Measurements from ENCODE around the gene SEC24D.
A peak's percentile ranks its signal among the peaks of the same experiment; 100 is the strongest.

SEC24D gene

DNA sequence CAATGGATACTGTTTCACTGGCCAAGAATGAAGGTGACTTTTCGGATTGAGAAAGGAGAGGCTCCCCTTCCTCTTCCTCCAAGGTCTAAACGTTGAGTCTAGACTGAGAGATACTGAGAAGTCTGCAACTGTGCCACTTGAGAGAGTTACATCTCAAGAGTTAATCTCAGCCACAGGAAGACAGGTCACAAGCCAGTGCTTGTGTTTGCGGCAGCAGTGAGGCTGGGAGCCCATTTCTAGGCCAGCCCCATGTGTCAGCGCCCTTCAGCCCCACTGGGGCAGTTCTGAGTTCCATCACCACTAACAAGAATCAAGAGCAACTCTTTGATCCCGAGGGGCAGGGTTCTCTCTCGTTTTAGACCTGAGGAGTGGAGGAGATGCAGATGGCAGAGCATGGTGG is 7.3 kb upstream of the SEC24D start:
- no peak for DNase-seq (ENCODE audit: low read depth in 4 of 4, low spot score in 1 of 4)

DNA sequence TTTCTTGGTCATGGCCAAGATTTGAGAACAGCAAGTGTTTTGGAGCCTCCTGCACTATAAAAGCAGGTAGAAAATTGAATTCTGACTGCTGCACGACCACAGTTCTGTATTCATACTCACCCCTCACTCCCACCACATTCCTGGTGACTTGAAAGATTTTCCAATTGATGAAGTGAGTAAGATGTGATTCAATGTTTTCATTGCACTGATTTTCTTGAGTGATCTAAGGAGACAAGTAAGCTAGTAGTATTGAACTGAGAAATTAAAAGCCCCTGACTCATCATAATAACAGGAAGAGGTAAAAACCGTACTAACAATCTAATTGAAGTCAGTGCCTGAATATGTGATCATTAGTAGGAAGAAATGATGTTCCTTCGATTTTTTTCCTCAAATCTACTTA is 6.1 kb upstream of the SEC24D start:
- no peak for DNase-seq (ENCODE audit: low read depth in 4 of 4, low spot score in 1 of 4)

DNA sequence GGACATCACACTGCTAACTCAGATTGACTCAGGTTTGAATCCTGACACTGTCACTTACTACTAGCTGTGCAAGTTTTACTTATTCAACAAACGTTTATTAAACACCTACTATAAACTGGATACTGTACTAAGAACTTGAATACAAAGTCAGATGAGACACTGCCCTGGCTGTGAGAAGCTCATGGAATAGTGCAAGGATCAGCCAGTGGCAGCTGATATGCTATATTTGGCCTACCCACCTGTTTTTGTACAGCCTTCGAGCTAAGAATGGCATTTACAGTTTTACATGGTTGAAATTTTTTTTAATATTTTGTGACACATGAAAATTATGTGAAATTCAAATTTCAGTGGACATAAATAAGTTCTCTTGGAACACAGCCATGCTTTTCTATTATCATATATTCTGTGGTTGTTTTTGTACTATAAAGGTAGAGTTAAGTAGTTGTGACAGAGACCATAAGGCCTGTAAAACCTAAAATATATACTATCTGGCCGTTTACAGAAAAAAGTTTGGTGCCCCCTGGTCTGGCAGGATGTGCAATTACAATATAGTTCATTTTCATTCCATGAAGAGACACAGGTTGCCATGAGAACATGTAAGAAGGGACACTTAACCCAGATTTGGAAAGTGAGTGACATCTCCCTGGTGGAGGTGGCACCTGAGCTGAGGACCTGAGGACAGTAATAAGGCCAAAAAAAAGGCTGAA is 3.4 kb upstream of the SEC24D start:
- no peak for DNase-seq (ENCODE audit: low read depth in 4 of 4, low spot score in 1 of 4)

DNA sequence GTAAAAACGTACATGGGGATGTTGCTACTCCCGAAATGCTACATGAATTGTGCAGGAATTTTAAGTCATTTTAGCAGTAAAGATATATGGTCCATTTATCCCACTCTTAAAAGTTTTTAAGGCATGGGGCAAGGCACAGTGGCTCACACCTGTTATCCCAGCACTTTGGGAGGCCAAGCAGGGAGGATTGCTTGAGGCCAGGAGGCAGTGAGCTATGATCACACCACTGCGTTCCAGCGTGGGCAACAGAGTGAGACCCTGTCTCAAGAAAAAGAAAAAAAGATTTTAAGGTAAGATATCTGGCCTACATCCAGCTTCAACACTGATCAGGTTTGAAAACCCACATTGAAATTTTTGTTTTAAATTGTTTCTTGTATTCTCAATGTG is 1.2 kb upstream of the SEC24D start:
- DNase-seq (ENCODE audit: low read depth in 4 of 4, low spot score in 1 of 4) = no peak

DNA sequence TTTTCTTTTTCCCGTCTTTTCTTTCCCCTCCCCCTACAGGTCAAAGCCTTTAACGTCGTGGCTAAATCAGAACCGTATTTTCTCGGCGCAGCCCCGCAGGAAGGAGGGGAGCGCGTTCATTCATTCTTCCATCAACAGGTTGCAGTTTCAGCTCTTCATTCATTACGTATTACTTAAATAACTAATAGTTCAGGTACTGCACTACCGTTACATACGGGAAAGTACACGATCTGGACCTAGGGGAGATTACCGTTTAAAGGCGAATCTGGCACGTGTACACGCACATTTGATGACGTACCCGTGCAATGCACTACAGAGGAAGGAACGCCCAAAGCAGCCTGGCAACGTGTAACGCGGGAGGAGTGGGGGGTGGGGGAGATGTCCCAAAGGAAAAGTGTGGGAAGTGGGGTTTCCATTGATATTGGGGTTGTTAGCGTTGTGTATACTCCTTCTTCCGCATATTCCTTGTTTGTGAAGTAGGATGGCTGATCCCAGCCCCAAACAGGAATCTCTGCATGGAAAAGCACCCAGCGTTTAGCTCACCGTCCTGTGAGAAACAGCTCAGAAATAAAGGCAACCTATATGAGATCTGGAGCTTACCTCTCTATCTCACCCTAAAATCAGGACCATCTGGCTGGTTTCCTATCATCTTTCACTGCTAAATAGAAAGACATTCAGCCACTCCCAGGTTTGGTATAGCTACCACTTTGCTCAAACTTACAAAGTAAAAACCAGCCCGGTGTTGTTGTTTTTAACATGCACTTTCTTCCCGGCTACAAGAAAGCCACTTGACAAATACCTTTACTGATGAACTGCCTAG is 585 bp upstream of the SEC24D start:
- peak in 3 of 4 experiments; percentile 14 to 37 (median 33) for DNase-seq (ENCODE audit: low read depth in 4 of 4, low spot score in 1 of 4)

DNA sequence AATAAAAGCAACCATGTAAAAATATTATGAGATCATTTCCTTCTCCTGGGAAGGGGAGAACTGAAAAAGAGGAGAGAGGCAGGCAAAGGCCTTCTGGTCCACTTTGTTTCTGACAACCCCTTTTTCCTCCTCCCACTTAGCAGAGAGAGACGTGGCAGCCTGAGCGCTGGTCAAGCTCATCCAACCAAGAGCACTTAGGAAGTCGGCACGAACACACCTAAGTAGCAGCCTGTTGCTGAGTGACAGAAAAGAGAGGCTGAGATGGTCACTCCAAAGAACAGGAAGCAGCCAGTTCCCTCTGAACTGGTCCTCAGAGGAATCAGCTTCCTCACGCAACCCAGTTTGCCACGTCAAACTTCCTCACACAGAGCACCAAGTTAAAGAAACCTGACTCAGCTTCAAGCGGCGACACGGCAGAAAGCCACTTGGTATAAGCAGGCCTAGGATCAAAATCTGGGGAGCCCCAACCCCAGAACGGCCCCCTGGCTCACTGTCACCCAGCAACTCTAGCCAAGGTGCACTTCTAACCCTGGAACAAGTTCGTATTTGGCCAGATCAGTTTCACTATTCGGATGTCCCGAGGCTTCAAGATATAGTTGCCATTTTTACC is 861 bp downstream of the SEC24D start:
- peak in 2 of 4 experiments; percentile 20 to 25 for DNase-seq (ENCODE audit: low read depth in 4 of 4, low spot score in 1 of 4)

DNA sequence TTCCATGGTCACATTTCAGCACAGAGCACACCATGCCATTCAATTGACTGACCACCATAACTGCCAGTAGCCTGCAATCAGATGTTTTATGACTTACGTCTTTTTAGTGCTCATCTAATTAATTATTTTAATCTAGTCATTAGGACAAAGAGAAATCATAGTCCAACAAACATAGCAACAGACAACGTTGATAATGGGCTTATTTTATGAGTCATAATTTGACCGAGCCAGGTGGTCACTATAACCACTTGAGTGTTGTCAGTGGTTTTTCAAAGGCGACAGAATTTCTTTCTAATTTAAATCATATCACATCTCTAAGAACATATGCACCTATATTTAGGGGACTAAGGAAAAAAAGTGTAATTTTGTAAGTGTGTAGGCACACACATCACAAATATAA is 1.9 kb downstream of the SEC24D start:
- DNase-seq (ENCODE audit: low read depth in 4 of 4, low spot score in 1 of 4) = no peak

DNA sequence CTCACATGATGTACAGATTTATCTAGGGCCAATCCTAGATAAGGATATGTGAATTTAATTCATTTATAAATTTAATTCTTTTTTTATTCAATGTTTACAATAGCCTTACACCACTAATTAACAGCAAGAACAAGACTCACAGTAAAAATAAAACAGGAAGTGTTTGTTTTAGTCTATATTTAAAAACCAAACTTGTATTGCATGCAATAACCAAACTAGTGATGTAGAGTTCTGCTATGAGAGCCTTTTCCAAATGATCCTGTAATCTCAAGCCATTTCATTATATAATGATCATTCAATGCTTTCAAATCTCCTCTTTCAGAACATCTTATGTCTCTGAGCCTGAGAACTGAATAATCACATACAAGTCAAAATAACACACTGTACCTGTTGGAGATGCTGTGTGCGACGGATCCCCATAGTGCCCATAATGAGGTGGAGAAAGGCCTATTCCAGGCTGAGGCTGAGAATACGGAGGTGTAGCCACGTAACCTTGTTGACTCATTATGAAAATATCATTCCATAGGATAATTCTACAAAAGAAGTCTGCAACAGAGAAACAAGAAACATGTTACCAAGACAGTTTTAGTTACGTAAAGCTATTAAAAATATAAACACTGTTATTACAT is 2.6 kb downstream of the SEC24D start:
- DNase-seq (ENCODE audit: low read depth in 4 of 4, low spot score in 1 of 4) = no peak

DNA sequence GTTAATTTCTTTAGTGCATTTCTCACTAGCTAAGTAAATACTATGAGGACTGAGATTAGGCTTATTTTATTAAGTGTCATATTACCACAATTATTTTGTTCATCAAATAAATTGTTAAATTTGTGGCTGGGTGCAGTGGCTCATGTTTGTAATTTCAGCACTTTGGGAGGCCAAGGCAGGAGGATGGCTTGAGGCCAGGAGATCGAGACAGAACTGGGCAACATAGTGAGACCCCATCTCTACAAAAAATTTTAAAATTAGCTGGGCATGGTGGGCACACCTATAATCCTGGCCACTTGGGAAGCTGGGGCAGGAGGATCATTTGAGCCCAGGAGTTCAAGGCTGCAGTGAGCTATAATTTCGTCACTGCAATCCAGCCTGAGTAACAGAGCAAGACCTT is 6.8 kb downstream of the SEC24D start:
- DNase-seq (ENCODE audit: low read depth in 4 of 4, low spot score in 1 of 4) = no peak

DNA sequence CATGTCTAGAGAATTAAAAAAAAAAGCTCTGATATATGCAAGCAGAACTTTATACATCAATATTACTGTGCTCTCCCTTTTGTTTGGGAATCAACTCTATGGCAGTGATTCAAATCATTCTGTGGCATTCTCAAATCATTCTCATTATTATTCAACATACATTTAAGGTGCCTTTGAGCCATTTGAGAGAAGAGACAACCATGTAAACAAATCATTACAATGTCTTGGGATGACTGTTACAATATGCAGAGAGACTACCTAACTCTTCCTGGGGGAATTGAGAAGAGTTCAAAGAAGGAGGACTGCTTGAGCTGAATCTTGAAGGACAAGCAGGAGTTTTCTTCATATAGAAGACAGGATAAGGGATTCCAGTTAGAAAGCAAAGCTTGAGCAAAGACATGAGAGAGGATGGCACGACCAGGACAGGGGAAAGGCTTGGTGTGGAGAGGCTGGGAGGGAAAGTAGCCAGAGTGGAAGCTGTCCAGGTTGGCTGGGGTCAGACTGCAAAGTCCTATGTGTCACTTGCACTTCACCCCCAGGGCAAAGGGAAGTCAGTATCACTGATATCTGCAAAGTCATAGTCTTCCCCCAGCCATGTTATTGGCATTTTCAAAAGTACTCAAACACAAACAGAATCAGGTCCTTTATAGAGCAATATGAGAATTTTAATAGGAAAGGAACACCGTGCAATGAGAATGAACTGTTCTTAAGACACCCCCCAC is 9.0 kb downstream of the SEC24D start:
- no peak for DNase-seq (ENCODE audit: low read depth in 4 of 4, low spot score in 1 of 4)

DNA sequence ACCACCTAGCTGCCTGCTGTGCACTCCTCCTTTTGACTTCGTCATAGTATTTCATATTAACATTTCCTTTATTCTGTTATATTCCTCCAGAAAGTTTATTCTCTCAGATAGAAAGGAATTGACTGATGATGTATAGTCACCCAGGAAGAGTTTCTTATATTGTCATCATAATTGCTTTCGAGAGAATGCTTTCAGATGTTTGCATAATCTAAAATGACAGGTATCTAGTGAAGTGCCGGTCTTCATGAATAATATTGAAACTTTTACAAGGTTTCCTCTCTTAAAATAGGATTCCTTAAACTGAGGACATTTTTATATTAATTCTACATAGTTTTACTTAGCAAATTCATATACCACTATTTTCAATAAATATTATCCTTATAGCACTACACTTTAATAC is 10.1 kb downstream of the SEC24D start:
- no peak for DNase-seq (ENCODE audit: low read depth in 4 of 4, low spot score in 1 of 4)

DNA sequence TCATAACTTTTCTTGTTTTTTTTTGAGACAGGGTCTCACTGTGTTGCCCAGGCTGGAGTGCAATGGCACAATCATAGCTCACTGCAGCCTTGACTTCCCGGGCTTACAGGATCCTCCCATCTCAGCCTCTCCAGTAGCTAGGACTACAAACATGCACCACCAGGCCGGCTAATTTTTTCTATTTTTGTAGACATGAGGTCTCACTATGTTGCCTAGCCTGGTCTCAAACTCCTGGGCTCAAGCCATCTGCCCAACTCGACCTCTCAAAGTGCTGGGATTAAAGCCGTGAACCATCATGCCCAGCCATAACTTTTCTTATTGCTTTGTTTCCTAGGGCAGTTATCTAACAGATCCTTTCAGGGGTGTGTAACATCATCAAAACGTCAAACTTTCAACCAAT is 11.8 kb downstream of the SEC24D start:
- no peak for DNase-seq (ENCODE audit: low read depth in 4 of 4, low spot score in 1 of 4)

DNA sequence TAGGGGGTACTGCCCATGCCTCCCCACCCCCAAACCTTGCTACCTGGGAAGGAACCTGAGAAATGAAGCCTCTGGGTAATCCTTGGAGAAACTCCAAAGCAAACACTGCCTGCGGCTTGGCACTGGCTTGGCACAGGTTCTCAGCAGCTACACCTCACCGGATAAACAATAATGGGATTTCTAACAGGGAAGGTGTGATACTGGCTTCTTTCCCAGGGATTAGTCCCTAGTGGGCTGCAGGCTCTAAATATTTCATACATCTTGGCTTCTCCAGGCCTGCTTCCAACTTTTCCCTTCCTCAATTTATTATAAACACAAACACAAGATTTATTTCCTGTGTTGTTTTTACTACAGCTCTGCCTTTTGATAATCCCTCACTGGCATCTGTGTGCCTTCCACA is 12.5 kb downstream of the SEC24D start:
- DNase-seq (ENCODE audit: low read depth in 4 of 4, low spot score in 1 of 4) = no peak

DNA sequence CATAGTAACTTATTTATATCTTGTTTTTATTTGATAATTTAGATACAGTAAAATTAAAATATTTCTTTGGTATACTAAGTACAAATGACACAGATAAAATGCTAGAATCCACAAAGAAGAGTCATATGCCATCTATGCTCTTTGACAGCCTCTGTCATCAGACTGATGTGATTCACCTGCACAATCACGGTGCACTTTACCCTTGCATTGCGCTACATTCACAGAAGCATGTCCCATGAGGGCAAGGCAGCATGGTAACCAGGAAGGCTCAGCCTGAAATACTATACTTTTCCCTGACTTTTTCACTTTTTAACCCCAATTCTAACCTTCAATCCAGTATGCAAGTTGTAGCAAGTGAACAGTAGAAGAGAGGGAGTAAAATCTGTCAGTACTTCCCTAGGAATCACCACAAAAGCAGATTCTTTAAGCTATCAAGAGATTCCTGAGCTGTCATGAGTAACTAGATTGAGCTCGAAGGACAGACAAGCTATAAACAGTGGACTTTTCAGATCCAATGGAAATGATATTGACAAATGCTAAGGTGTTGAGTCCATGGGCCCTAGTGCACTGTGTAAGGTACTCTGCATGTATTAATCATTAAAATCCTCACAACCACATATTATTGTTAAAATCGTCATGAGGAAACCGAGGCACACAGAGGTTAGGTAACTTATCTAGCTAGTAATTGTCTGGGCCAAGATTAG is 14.2 kb downstream of the SEC24D start:
- no peak for DNase-seq (ENCODE audit: low read depth in 4 of 4, low spot score in 1 of 4)

DNA sequence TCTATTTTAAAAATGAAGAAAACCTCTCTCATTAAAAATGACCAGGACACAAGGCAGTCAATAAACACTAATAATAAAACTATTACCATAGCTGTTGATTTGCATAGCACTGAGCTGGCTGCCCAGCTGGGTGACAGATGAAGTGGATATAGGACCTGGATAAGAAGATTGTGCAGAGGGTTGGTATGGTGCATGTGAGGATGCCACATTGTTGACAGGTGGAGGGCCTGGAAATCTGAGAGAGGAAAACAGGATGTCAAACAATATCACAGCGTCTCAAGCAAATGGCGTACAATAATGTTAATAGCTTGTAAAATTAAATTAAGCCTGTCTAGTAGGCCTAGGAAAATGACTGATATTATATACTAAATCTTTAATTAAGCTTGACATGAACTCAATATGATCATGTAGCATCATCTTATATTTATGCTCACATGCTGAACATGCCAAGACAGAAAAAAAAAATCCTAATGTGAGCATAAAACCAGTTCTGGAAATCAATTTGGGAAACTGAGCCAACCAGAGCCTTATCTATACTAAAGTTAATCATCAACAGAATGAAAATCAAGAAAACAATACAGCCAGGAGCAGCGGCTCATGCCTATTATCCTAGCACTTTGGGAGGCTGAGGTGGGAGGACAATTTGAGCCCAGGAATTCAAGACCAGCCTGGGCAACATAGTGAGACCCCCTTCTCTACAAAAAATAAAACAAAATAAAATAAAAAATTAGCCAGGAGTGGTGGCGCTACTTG is 18.6 kb downstream of the SEC24D start:
- no peak for DNase-seq (ENCODE audit: low read depth in 4 of 4, low spot score in 1 of 4)

DNA sequence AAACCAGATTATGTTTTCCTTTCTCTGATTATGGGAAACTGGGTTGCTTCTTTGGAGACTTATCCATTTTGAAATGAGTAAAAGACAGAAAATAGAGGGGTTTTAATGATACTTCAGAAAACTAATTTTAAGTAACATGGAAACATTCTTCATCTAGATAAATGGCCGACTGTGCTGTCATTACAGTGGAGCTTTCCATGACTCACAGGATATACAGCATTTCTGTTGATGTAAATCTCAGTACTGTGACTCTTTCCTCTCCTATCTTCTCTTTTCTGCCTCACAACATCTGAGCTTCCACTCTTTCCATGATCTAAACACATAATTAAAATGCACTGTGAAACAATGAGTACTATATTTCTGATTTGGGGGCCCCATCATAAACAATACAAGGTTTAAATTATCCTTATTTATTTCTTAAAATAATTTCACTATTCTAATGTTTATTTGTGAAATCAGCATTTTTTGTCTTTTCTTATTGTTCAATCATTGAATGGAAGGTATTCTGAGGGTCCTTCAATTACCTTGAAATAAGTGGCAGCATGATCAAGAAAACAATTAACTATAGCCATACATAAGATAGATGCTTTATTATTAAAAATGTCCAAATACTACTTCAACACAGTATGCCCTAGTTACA is 19.3 kb downstream of the SEC24D start:
- DNase-seq (ENCODE audit: low read depth in 4 of 4, low spot score in 1 of 4) = no peak

DNA sequence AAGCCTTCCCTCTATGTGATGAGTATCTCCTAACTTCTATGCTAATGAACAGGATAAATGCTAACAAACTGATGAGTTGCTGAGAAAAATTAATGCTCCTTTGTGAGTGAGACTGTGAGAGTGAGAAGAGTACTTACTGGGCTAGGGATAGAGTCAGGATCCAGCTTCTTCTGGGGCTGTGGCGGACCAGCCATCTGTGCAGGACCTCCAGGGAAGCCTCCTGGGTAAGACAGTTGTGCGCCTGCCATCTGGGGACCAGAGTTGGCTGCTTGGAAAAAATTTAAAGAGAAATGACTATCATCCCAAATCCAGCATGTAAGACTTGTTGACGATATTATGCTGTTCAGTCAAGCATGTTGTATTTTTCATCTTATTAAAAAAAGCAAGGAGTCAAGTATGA is 21.0 kb downstream of the SEC24D start:
- DNase-seq (ENCODE audit: low read depth in 4 of 4, low spot score in 1 of 4) = no peak

DNA sequence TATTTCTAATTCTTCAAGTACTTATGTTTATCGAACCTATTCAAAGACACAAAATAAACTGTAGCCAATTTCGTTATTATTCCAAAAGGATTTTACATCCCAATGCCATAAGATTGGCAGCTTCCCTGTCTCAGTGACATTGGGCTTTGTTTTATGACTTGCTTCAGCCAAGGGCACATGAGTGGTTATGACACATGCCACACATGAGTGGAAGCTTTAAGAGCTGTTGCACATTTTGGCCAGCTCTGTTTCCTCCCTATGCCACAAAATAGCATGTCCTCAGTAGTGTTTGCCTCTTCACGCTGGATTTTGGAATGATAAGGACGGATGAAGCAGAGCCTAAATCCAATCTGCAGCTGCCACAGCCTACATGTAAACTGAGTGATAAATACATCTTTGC is 21.9 kb downstream of the SEC24D start:
- no peak for DNase-seq (ENCODE audit: low read depth in 4 of 4, low spot score in 1 of 4)

DNA sequence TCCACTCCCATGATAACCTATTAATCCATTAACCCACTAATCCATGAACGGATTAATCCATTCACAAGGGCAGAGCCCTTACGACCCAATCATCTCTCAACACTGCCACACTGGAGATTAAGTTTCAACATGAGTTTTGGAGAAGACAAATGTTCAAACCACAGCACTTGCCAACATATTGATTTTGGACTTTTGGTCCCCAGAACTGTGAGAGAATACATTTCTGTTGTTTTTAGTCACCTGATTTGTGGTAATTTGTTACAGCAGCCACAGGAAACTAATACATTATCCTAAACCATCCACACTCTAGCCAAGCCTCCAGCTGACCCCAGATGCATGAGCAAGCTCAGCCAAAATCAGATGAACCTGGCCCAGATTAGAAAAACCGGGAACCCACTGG is 22.4 kb downstream of the SEC24D start:
- no peak for DNase-seq (ENCODE audit: low read depth in 4 of 4, low spot score in 1 of 4)
